ENCODE data around the gene MYO3B. TPM values are rescaled to one million over a fixed set of nuclear protein-coding genes. Genes with fewer than 3 reads are reported as not detected.

MYO3B gene
- polyA plus RNA-seq, 2 of the 4 experiments (the other 2 are of a cell fraction), result 0.01 TPM; not detected in 1

DNA sequence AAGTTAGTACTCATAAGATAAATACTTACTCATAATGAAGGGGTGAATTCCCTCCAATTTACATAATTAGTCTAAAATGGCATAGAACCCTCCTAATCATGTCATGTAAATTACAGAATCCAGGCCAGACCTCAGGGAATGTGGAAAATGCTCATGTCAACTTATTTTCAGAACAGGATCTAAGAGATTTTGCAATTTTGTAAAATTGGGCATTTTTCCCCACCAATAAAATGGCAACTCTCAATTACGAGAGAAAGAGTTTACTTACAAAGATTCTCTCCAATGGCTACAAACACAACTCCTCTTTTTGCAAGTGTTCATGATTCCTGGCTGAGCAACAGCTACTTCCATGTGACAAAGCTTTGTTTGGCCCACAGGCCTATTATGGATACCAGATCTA, 503.4 kb downstream of the MYO3B start:
- DNase-seq (ENCODE audit: low read depth in 1 of 2, low spot score in 1 of 2) (no peak), ATAC-seq (no peak), FAIRE-seq (no peak)
- Histone ChIP-seq H3K4me3 (no peak overlapping the region), H3K9me3 (no peaks in the 10 kb centered on the region), H3K4me1 (no peaks in the 10 kb centered on the region), H3K27ac (no peak overlapping the region), H3K4me2 (no peak overlapping the region)
- POLR2A ChIA-PET, result no interaction called here
- CTCF ChIA-PET, result interaction anchor here (0.9 kb wide), 2 partner anchors 132 to 183 kb away, joined by 3 to 4 read pairs; no protein-coding TSS in a partner anchor
- WGBS (ENCODE audit: missing lambda C conversion rate), result 81% methylated on average over 1 of the region's 1 CpG
- TF ChIP-seq NFE2L2 (conservative IDR thresholded peaks at IDR 0.05; ENCODE audit: low read length), result no peak
- no peak for TF ChIP-seq CHD4 (IDR thresholded peaks at IDR 0.05; ENCODE audit: borderline replicate concordance)
- no peak for TF ChIP-seq RARB (CRISPR knock-in tag; IDR thresholded peaks at IDR 0.05)
- no peak for TF ChIP-seq ZNF302 (CRISPR knock-in tag; IDR thresholded peaks at IDR 0.05)
- no peak for TF ChIP-seq KDM5A (IDR thresholded peaks at IDR 0.05)
- TF ChIP-seq, protein P1, sequence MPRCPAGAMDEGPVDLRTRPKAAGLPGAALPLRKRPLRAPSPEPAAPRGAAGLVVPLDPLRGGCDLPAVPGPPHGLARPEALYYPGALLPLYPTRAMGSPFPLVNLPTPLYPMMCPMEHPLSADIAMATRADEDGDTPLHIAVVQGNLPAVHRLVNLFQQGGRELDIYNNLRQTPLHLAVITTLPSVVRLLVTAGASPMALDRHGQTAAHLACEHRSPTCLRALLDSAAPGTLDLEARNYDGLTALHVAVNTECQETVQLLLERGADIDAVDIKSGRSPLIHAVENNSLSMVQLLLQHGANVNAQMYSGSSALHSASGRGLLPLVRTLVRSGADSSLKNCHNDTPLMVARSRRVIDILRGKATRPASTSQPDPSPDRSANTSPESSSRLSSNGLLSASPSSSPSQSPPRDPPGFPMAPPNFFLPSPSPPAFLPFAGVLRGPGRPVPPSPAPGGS (IDR thresholded peaks at IDR 0.05), result no peak
- no peak for TF ChIP-seq FOSL2 (IDR thresholded peaks at IDR 0.05)
- TF ChIP-seq FOSL2 (CRISPR knock-in tag; IDR thresholded peaks at IDR 0.05), result no peak
- TF ChIP-seq HDAC2 (IDR thresholded peaks at IDR 0.05), result no peak
- no peak for TF ChIP-seq JUNB (IDR thresholded peaks at IDR 0.05)
- no peak for TF ChIP-seq HOXA7 (CRISPR knock-in tag; IDR thresholded peaks at IDR 0.05)
- no peak for TF ChIP-seq REST (IDR thresholded peaks at IDR 0.05)
- no peak for TF ChIP-seq ZFP36 (IDR thresholded peaks at IDR 0.05; ENCODE audit: borderline replicate concordance, partially characterized antibody)
- TF ChIP-seq, protein P2, sequence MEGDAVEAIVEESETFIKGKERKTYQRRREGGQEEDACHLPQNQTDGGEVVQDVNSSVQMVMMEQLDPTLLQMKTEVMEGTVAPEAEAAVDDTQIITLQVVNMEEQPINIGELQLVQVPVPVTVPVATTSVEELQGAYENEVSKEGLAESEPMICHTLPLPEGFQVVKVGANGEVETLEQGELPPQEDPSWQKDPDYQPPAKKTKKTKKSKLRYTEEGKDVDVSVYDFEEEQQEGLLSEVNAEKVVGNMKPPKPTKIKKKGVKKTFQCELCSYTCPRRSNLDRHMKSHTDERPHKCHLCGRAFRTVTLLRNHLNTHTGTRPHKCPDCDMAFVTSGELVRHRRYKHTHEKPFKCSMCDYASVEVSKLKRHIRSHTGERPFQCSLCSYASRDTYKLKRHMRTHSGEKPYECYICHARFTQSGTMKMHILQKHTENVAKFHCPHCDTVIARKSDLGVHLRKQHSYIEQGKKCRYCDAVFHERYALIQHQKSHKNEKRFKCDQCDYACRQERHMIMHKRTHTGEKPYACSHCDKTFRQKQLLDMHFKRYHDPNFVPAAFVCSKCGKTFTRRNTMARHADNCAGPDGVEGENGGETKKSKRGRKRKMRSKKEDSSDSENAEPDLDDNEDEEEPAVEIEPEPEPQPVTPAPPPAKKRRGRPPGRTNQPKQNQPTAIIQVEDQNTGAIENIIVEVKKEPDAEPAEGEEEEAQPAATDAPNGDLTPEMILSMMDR (IDR thresholded peaks at IDR 0.05), result no peak
- no peak for TF ChIP-seq MYC (IDR thresholded peaks at IDR 0.05; ENCODE audit: borderline replicate concordance, low read length)

- POLR2A ChIA-PET, result no interaction called here
- ATAC-seq, result no peak
- Histone ChIP-seq H3K4me2 (no peak overlapping the region), H3K27ac (no peak overlapping the region), H3K4me1 (no peaks in the 10 kb centered on the region), H3K4me3 (no peak overlapping the region), H3K9me3 (no peaks in the 10 kb centered on the region)
- CTCF ChIA-PET, result no interaction called here
- no peak for FAIRE-seq
- 36% methylated on average over 4 of the region's 4 CpGs for WGBS (ENCODE audit: missing lambda C conversion rate)
- TF ChIP-seq MYC (IDR thresholded peaks at IDR 0.05; ENCODE audit: borderline replicate concordance, low read length) (no peak), BHLHE40 (IDR thresholded peaks at IDR 0.05; ENCODE audit: low read depth, low read length) (no peak), POLR2AphosphoS2 (conservative IDR thresholded peaks at IDR 0.05; ENCODE audit: low read length) (no peak), NFE2L2 (conservative IDR thresholded peaks at IDR 0.05; ENCODE audit: low read length) (no peak), CBX8 (IDR thresholded peaks at IDR 0.05) (no peak), EHMT2 (IDR thresholded peaks at IDR 0.05; ENCODE audit: low read depth) (no peak), RCOR1 (IDR thresholded peaks at IDR 0.05; ENCODE audit: low read depth, low read length) (no peak)
- no peak for DNase-seq (ENCODE audit: low read depth in 1 of 2, low spot score in 1 of 2)
Measured at GRCh38 chr2:170685591-170685990, 507.6 kb downstream of the MYO3B start.
